HFF-Myc (cell line): ENCODE measurements around the gene DOCK1.

Experiments
- DNase-seq: peaks from one replicate; pipeline ENCODE4 v3.0.0-alpha.2; 2011; ENCODE audit warnings: low read depth; ENCODE audit errors: extremely low read depth
- H3K4me3 ChIP-seq: replicated peaks from 2 replicates; pipeline ENCODE4 v1.5.1; 2011; ENCODE audit warnings: low read depth, mild to moderate bottlenecking, control low read depth, low read length
- TF ChIP-seq, protein P1 (sequence below): IDR thresholded peaks from 2 replicates; pipeline ENCODE4 v1.5.1; 2012; ENCODE audit warnings: mild to moderate bottlenecking, low read depth, low read length, control low read depth; ENCODE audit errors: missing control alignments

DOCK1 gene

DNA sequence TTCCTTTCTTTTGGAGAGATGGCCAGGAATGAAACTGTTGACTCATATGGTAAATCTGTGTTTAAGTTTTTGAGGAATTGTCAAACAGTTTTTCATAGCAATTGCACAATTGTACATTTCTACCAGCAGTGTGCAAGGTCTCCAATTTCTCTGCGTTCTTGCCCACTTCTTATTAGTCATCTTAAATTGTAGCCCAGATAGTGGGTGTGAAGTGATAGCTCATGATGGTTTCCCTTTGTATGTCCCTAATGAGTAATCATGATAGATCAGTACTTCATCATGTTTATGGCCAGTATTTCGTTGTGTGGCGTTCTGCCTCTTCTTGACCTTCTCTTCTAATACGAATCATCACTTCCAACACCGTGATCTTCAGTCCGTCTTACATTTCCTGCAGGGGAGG is 136.3 kb downstream of the DOCK1 start:
- TF ChIP-seq, protein P1, sequence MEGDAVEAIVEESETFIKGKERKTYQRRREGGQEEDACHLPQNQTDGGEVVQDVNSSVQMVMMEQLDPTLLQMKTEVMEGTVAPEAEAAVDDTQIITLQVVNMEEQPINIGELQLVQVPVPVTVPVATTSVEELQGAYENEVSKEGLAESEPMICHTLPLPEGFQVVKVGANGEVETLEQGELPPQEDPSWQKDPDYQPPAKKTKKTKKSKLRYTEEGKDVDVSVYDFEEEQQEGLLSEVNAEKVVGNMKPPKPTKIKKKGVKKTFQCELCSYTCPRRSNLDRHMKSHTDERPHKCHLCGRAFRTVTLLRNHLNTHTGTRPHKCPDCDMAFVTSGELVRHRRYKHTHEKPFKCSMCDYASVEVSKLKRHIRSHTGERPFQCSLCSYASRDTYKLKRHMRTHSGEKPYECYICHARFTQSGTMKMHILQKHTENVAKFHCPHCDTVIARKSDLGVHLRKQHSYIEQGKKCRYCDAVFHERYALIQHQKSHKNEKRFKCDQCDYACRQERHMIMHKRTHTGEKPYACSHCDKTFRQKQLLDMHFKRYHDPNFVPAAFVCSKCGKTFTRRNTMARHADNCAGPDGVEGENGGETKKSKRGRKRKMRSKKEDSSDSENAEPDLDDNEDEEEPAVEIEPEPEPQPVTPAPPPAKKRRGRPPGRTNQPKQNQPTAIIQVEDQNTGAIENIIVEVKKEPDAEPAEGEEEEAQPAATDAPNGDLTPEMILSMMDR: no peak
- H3K4me3 ChIP-seq: no peak overlapping the region
- DNase-seq: peak; percentile 73

DNA sequence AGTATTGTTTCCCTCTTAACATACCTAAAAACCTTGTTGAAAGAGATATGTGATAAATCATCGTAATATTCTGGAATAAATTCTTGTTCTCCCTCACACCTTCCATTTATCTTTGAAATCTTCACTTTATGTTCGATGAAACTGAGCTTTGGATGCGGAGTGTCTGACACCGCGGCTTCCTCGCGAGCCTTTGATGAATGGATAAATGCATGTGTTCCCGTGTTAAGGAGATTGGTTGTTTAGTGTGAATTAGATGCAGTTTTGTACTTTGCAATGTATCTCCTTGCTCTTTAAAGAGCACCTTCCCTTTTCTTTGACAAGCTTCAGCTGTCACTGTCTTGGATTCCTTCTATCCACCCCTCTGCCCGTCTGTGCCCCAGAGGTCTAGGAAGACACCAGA is 138.1 kb downstream of the DOCK1 start:
- no peak overlapping the region for H3K4me3 ChIP-seq
- no peak for DNase-seq
- TF ChIP-seq, protein P1: no peak

DNA sequence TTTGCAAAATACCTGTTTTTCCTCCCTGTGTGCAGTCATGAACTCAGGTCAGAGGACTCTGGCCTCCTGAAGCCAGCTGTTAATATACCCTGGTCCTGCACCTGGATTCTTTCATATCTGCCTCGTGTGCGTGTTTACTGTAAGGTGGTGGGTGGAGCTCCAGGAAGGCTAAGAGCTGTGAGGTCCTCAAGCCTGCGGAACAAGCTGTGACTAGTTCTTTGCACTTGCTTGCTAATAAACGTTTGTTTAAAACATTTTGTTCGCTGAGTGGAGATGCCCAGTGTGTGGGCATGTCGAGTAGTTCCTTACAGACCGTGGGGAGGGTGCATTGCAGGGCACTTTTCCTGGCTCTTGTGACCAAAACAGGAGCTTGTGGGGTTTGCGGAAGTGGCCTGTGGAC is 139.0 kb downstream of the DOCK1 start:
- no peak overlapping the region for H3K4me3 ChIP-seq
- DNase-seq: no peak
- TF ChIP-seq, protein P1: no peak

DNA sequence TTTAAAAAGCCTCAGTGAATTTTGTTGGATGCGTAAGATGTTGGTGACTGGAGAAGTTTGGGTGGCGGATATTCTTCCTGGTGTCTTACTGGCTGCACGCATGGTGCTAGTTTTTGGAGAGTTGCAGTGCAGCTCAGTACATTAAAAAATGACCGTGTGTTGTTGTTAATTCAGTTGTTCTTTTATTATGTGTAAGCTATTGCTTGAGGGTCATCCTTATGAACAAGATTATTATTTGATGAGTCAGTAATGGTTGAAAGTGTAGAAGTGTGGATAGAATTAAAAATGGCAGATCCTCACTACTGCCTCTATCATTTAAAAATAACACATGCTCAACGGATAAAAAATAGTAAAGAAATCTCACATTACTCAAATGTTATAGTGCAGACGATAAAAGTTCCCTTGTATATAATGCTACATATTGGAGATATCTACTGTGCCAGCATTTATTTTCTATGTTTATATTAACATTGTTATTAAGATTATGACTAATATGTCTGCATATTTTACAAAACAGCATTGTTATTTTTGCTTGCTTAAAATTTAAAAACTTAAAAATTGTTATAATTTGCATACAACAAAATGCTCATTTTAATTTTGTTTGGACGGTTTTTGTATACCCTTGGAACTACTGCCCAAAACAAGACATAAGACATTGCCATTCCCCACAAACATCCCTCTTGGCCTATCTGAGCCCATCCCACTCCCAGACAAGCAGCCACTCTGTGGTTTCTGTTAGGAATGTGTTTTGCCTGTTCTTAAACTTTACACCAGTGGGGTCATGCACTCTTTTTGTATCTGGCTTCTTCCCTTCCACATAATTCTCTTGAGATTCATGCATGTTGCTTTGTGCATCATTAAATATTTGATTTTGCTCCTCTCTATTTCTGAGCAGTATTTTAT is 142.0 kb downstream of the DOCK1 start:
- TF ChIP-seq, protein P1: no peak
- no peak for DNase-seq
- no peak overlapping the region for H3K4me3 ChIP-seq

DNA sequence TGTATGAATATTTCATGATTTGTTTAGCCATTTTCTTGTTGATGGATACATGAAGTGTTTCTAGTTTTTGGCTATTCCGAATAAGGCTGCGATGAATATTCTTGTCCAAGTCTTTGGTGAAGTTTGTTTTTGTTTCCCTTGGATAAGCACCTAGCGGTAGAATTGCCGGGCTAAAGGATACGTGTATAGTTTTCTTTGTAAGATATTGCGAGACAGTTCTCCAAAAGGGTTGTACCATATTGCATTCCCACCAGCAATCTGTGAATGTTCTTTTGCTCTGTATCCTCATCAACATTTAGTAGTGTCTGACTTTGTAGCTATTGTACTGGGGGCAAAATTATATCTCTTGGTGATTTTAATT is 142.6 kb downstream of the DOCK1 start:
- DNase-seq: no peak
- H3K4me3 ChIP-seq: no peak overlapping the region
- TF ChIP-seq, protein P1: no peak

DNA sequence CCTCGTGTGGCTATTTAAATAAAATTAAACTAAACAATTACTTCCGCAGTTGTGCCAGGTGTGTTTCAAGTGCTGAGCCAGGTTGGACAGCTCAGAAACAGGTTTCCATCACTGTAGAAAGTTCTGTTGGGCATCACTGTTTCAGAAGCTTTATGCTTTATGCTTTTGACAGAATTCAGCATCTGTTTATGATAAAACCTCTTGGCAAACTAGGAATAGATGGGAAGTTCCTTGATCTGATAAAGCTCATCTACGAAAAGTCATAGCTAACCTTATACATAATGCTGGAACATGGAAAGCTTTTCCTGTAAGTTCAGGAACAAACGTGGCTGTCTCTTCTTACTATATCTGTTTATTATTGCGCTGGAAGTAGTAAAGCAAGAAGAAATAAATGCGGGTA is 143.4 kb downstream of the DOCK1 start:
- DNase-seq: no peak
- H3K4me3 ChIP-seq: no peak overlapping the region
- TF ChIP-seq, protein P1: no peak

DNA sequence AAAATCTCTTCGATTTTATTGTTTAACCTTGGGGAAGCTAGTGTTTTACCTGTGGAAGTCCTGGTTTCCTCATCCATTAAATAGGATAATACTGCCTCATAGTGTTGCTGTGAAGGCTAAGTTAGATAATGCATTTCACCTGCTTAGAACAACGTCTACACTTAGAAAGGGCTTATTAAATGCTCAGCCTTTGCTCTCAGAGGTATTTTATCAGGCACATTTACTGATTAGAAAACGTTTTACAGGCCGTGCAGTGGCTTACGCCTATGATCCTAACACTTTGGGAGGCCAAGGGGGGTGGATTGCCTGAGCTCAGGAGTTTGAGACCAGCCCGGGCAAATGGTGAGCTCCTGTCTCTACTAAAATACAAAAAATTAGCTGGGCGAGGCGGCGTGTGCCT is 146.8 kb downstream of the DOCK1 start:
- no peak overlapping the region for H3K4me3 ChIP-seq
- DNase-seq: no peak
- TF ChIP-seq, protein P1: no peak
